NCI-H82 treated with DMSO at 0.1 percent for 48 hours (cell line): Measurements from ENCODE around the gene SULT1A1.
"Not testable (repeated sequence)": the region's sequence is repeated elsewhere in the genome, so short reads cannot be mapped to it uniquely, and the experiment has no call there.

Experiments used
- DNase-seq: peaks from one replicate; lab custom pipeline; 2025; ENCODE audit not compliant: unreplicated experiment; lab: John Stamatoyannopoulos, UW

SULT1A1 gene

GRCh38 chr16:28608867-28609596 is 812 bp downstream of the SULT1A1 start:
- DNase-seq = not testable (repeated sequence)

GRCh38 chr16:28608496-28608808 is 1.4 kb downstream of the SULT1A1 start:
- DNase-seq = not testable (repeated sequence)

GRCh38 chr16:28607681-28608495 is 2.0 kb downstream of the SULT1A1 start:
- DNase-seq = not testable (repeated sequence)

GRCh38 chr16:28607116-28607623 is 2.7 kb downstream of the SULT1A1 start:
- no peak for DNase-seq

- no peak for DNase-seq
Measured at GRCh38 chr16:28606291-28607115, 3.3 kb downstream of the SULT1A1 start.

- no peak for DNase-seq
Measured at GRCh38 chr16:28604186-28604565, 5.7 kb downstream of the SULT1A1 start.

- no peak for DNase-seq
Measured at GRCh38 chr16:28603381-28604185, 6.3 kb downstream of the SULT1A1 start.

GRCh38 chr16:28602529-28602928 is 7.3 kb downstream of the SULT1A1 start:
- no peak for DNase-seq

GRCh38 chr16:28602062-28602461 is 7.8 kb downstream of the SULT1A1 start:
- DNase-seq = not testable (repeated sequence)

GRCh38 chr16:28601589-28601988 is 8.3 kb downstream of the SULT1A1 start:
- not testable (repeated sequence) for DNase-seq

- not testable (repeated sequence) for DNase-seq
Measured at GRCh38 chr16:28600965-28601364, 8.9 kb downstream of the SULT1A1 start.

- DNase-seq = not testable (repeated sequence)
Measured at GRCh38 chr16:28599377-28600285, 10.2 kb downstream of the SULT1A1 start.

- DNase-seq = peak; percentile 28
Measured at GRCh38 chr16:28597692-28598261, 12.1 kb downstream of the SULT1A1 start.

GRCh38 chr16:28596840-28597691 is 12.8 kb downstream of the SULT1A1 start, which contains the start of gene SULT1A2:
Gene SULT1A2, minus strand, starts transcription at chr16:28597050. Its CDS starts 1,120 bp downstream, at chr16:28595930.
- no peak for DNase-seq

GRCh38 chr16:28596115-28596630 is 13.7 kb downstream of the SULT1A1 start:
- DNase-seq = no peak

GRCh38 chr16:28595451-28595850 is 14.4 kb downstream of the SULT1A1 start:
- not testable (repeated sequence) for DNase-seq

- DNase-seq = no peak
Measured at GRCh38 chr16:28592979-28593553, 16.8 kb downstream of the SULT1A1 start.
